AG20443 (cell line): ENCODE measurements around the gene GCSH.
"Not testable (repeated sequence)": the region's sequence is repeated elsewhere in the genome, so short reads cannot be mapped to it uniquely, and the experiment has no call there.

Source experiments
- DNase-seq: peaks from one replicate; pipeline ENCODE4 v3.0.0; 2012; ENCODE audit warnings: low spot score, mixed read lengths

The GCSH gene

DNA sequence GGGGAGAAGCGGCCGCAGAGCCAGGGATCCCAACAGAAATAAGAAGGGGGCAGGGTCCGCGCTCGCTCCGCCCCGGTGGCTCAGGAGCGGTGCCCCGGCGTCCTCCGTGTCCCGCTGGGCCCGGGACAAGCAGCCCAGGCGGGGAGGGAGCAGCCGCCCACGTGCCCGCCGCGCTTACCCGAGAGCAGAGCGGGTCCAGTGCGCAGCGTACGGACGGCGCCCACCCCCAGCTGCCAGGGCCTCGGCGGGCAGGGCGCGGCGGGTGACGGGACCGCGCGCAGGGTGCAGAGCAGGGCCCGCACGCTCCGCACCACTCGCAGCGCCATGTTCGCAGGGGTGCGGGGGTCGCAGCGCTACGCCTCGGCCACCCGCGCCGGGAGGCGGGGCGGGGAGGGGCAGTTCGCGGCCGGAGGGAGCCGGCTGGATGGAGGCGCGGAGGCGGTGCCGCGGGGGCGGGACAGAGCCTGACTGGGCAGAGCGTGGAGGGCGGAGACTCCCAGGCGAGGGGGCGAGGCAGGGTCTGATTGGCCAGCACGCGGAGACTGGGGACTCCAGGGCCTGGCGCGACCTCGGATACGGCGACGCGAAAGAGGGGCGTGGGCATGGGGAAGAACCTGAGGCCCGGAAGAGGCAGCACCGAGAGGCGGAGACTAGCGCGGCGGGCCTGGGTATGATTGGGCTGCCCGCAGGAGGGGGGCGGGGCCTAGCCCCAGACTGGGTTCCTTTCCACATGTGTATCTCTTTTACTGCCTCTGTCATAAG lies at the start of gene GCSH:
Gene GCSH, minus strand, starts transcription at position 443 of the 762 bp plus-strand sequence. Its CDS starts 117 bp downstream, at position 326.
- DNase-seq = peak; percentile 99

GRCh38 chr16:81143921-81144471 lies 47.8 kb upstream of the GCSH start:
- DNase-seq = no peak

GRCh38 chr16:81142864-81143263 lies 46.7 kb upstream of the GCSH start:
- no peak for DNase-seq

- DNase-seq = no peak
Measured at GRCh38 chr16:81140930-81141780, 45.0 kb upstream of the GCSH start.

DNA sequence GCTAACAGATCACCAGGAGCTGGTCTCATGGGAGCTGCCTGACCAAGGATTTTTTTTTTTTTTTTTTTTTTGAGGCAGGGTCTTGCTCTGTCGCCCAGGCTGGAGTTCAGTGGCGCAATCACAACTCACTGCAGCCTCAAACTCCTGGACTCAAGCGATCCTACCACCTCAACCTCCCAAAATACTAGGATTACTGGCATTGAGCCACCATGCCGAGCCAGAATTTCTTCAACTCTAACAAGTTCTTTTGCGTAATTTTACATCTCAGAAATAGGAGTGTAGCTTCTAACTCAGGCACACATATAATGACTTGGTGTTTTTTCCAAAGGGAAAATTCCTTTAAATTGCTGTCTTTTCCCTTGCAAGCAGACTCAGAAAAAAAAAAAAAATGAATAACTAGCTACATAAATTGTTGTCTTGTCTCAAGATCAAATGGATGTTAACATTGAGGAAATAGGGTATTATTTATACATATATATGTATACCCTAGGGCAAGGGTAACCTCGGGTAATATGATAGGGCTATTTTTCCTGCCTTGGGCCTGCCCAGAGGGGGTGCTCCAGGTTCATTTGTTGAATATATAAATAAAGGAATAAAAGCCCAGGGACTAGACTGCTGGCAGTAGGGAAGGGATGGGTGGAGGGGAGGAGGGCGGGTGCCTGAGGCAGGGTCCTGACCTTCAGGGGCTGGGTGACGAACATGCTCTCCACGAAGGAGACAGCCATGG lies 42.8 kb upstream of the GCSH start:
- no peak for DNase-seq

GRCh38 chr16:81137754-81138153 lies 41.6 kb upstream of the GCSH start:
- no peak for DNase-seq

- peak; percentile 58 for DNase-seq
Measured at GRCh38 chr16:81136390-81137335, 40.5 kb upstream of the GCSH start.

GRCh38 chr16:81130126-81130525 lies 33.9 kb upstream of the GCSH start:
- DNase-seq = no peak

- no peak for DNase-seq
Measured at GRCh38 chr16:81128726-81129524, 32.7 kb upstream of the GCSH start.

DNA sequence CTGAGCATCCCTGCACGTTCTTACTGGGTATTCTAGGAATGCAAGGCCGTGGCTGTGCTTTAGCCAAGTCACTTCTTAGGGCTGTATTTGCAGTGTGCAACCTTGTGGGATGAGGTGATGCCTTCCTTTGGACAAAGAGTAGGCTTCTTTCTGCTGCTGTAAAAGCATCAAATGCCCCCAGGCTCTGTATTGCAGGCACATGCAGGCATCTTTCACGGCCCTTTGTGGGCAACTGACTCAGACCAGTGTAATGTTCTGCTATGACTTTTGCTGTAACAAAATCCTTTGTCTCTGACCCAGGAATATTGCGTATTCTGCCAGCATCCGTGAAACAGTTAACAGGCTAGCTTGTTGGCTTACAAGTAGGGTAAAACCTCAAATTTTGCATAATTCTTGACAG lies 30.9 kb upstream of the GCSH start:
- peak; percentile 46 for DNase-seq

- DNase-seq = no peak
Measured at GRCh38 chr16:81123092-81123852, 27.1 kb upstream of the GCSH start.

GRCh38 chr16:81121474-81121990 lies 25.3 kb upstream of the GCSH start:
- DNase-seq = no peak

DNA sequence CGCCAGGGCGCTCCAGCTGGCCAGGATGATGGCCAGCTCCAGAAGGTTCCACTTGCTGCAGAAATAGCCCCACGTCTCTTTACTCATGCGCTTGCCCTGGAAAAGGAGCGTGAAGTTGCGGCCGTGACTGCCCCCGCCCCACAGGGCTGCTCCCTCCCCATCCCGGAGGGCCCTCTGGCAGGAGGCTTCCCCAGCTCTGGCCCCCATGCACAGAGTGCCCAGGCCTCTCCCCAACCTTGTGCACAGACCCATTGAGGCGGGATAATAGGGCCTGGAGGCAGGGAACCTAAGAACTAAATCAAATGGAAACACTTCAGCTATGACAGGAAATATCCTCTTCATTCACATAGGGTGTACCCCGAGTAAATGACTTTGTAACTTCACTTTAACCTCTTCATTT lies 21.2 kb upstream of the GCSH start:
- peak; percentile 5 for DNase-seq

- DNase-seq = peak; percentile 2
Measured at GRCh38 chr16:81116285-81116684, 20.1 kb upstream of the GCSH start.

GRCh38 chr16:81112453-81112852 lies 16.3 kb upstream of the GCSH start:
- DNase-seq = no peak

DNA sequence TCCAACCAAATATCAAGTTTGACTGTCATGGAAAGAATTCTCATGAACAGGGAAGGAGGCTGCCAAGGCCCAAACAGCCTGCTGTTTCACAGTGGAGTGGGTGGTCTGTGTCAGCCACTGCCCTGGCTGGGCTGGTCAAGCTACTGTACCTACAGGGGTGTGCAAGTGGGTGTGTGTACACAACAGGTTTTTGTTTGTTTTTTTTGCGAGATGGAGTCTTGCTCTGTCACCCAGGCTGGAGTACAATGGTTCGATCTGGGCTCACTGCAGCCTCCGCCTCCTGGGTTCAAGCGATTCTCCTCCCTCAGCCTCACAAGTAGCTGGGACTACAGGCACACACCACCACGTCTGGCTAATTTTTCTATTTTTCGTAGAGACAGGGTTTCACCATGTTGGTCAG lies 13.1 kb upstream of the GCSH start:
- not testable (repeated sequence) for DNase-seq

- no peak for DNase-seq
Measured at GRCh38 chr16:81107511-81107910, 11.3 kb upstream of the GCSH start.

- DNase-seq = no peak
Measured at GRCh38 chr16:81106826-81107503, 10.8 kb upstream of the GCSH start.

DNA sequence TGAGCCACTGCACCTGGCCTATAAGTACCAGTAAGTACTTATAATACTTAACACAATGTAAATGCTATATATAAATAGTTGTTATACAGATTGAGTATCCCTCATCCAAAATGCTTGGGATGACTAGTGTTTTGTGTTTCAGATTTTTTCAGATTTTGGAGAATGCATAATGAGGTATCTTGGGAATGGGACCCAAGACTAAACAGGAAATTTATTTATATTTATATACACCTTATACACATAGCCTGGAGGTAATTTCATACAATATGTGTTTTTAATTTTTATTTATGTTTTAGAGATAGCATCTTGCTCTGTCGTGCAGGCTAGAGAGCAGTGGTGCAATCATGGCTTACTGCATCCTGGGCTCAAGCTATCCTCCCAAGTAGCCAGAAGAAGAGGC lies 9.8 kb upstream of the GCSH start:
- no peak for DNase-seq
